Hepatic stellate cell (primary cell): ENCODE data around the gene JPH3.
"Not testable (repeated sequence)": the region's sequence is repeated elsewhere in the genome, so short reads cannot be mapped to it uniquely, and the experiment has no call there.

Source experiments
- DNase-seq: peaks from one replicate; pipeline ENCODE4 v3.0.0; 2011; ENCODE audit warnings: low spot score

Gene JPH3

GRCh38 chr16:87654826-87655225 is 52.5 kb downstream of the JPH3 start:
- DNase-seq, result no peak

GRCh38 chr16:87656328-87656727 is 54.0 kb downstream of the JPH3 start:
- DNase-seq, result no peak

- DNase-seq, result no peak
Measured at GRCh38 chr16:87657621-87658192, 55.4 kb downstream of the JPH3 start.

GRCh38 chr16:87658564-87659225 is 56.4 kb downstream of the JPH3 start:
- DNase-seq, result no peak

GRCh38 chr16:87661561-87661960 is 59.3 kb downstream of the JPH3 start:
- peak; percentile 75 for DNase-seq

GRCh38 chr16:87662254-87663204 is 60.2 kb downstream of the JPH3 start:
- no peak for DNase-seq

GRCh38 chr16:87664792-87665191 is 62.5 kb downstream of the JPH3 start:
- DNase-seq, result no peak

- DNase-seq, result no peak
Measured at GRCh38 chr16:87665193-87665592, 62.9 kb downstream of the JPH3 start.

GRCh38 chr16:87666919-87667318 is 64.6 kb downstream of the JPH3 start:
- no peak for DNase-seq

- DNase-seq, result no peak
Measured at GRCh38 chr16:87667443-87667842, 65.1 kb downstream of the JPH3 start.

- DNase-seq, result no peak
Measured at GRCh38 chr16:87667946-87668345, 65.6 kb downstream of the JPH3 start.

- DNase-seq, result no peak
Measured at GRCh38 chr16:87669672-87670071, 67.4 kb downstream of the JPH3 start.

GRCh38 chr16:87671221-87671620 is 68.9 kb downstream of the JPH3 start:
- no peak for DNase-seq

GRCh38 chr16:87671715-87672270 is 69.5 kb downstream of the JPH3 start:
- no peak for DNase-seq

GRCh38 chr16:87674419-87674818 is 72.1 kb downstream of the JPH3 start:
- DNase-seq, result no peak

- no peak for DNase-seq
Measured at GRCh38 chr16:87675111-87675719, 72.9 kb downstream of the JPH3 start.

GRCh38 chr16:87677830-87678229 is 75.5 kb downstream of the JPH3 start:
- no peak for DNase-seq

- peak; percentile 40 for DNase-seq
Measured at GRCh38 chr16:87678618-87679017, 76.3 kb downstream of the JPH3 start.

GRCh38 chr16:87679593-87680271 is 77.4 kb downstream of the JPH3 start:
- no peak for DNase-seq

GRCh38 chr16:87680272-87680644 is 78.0 kb downstream of the JPH3 start:
- no peak for DNase-seq

- not testable (repeated sequence) for DNase-seq
Measured at GRCh38 chr16:87681051-87681602, 78.8 kb downstream of the JPH3 start.
